Dendritic cell treated with granulocyte-macrophage colony-stimulating factor and Interleukin-4, amounts not matched to agents 40 ng/mL and 50 ng/mL, for 4 days (primary cell): ENCODE results near the gene C1S.
"Not testable (repeated sequence)": the region's sequence is repeated elsewhere in the genome, so short reads cannot be mapped to it uniquely, and the experiment has no call there.

Experiments used
- H3K27ac Mint-ChIP-seq: one replicate; pipeline ENCODE4 v1.8.0; 2022; ENCODE audit warnings: mild to moderate bottlenecking, mixed read lengths
- H3K27me3 Mint-ChIP-seq: one replicate; pipeline ENCODE4 v1.8.0; 2022; ENCODE audit warnings: mild to moderate bottlenecking, mixed read lengths
- H3K36me3 Mint-ChIP-seq: one replicate; pipeline ENCODE4 v1.8.0; 2022; ENCODE audit warnings: low read depth, mixed read lengths
- H3K4me1 Mint-ChIP-seq: one replicate; pipeline ENCODE4 v1.8.0; 2022; ENCODE audit warnings: low read depth, mixed read lengths
- H3K4me3 Mint-ChIP-seq: one replicate; pipeline ENCODE4 v1.8.0; 2022; ENCODE audit warnings: mild to moderate bottlenecking, moderate library complexity, mixed read lengths
- H3K9me3 Mint-ChIP-seq: one replicate; pipeline ENCODE4 v1.8.0; 2022; ENCODE audit warnings: mixed read lengths
- intact Hi-C: fragments of 100-400 bp; cut with micrococcal nuclease; formaldehyde crosslinking; loops from one replicate; pipeline ENCODE4 v1.15.0; 2022

C1S gene

GRCh38 chr12:7092986-7093460 is 32.5 kb downstream of the C1S start:
- Mint-ChIP-seq H3K4me1 (peaks cover 24% of the 10 kb centered on the region), H3K27ac (peak overlapping the region; percentile 58), H3K36me3 (peaks cover 11% of the 10 kb centered on the region), H3K9me3 (no peaks in the 10 kb centered on the region), H3K4me3 (no peak overlapping the region), H3K27me3 (peaks cover 34% of the 10 kb centered on the region)
- intact Hi-C loops: loop anchor here (5.0 kb wide), 1 partner anchor 36 kb away; no protein-coding TSS in a partner anchor

- peaks cover 15% of the 10 kb centered on the region for H3K36me3 Mint-ChIP-seq
- intact Hi-C loops: loop anchor here (5.0 kb wide), 1 partner anchor 36 kb away; no protein-coding TSS in a partner anchor
- no peaks in the 10 kb centered on the region for H3K9me3 Mint-ChIP-seq
- H3K4me3 Mint-ChIP-seq: no peak overlapping the region
- H3K4me1 Mint-ChIP-seq: peaks cover 25% of the 10 kb centered on the region
- no peak overlapping the region for H3K27ac Mint-ChIP-seq
- peaks cover 34% of the 10 kb centered on the region for H3K27me3 Mint-ChIP-seq
These were observed 33.0 kb downstream of the C1S start for GRCh38 chr12:7093486-7093885.

GRCh38 chr12:7093892-7094291 is 33.4 kb downstream of the C1S start:
- Mint-ChIP-seq H3K4me3 (no peak overlapping the region), H3K4me1 (peaks cover 28% of the 10 kb centered on the region), H3K9me3 (no peaks in the 10 kb centered on the region), H3K36me3 (peaks cover 18% of the 10 kb centered on the region), H3K27ac (no peak overlapping the region), H3K27me3 (peaks cover 30% of the 10 kb centered on the region)
- intact Hi-C loops: loop anchor here (5.0 kb wide), 1 partner anchor 37 kb away; no protein-coding TSS in a partner anchor

- Mint-ChIP-seq H3K9me3 (no peaks in the 10 kb centered on the region), H3K4me3 (no peak overlapping the region), H3K27me3 (peaks cover 17% of the 10 kb centered on the region), H3K4me1 (peaks cover 36% of the 10 kb centered on the region), H3K27ac (no peak overlapping the region), H3K36me3 (peaks cover 18% of the 10 kb centered on the region)
- intact Hi-C loops: no loop called here
These were observed 35.8 kb downstream of the C1S start for GRCh38 chr12:7096006-7096932.

- no peak overlapping the region for H3K27ac Mint-ChIP-seq
- H3K27me3 Mint-ChIP-seq: peaks cover 13% of the 10 kb centered on the region
- peaks cover 33% of the 10 kb centered on the region for H3K4me1 Mint-ChIP-seq
- no peaks in the 10 kb centered on the region for H3K9me3 Mint-ChIP-seq
- intact Hi-C loops: no loop called here
- H3K4me3 Mint-ChIP-seq: no peak overlapping the region
- peaks cover 23% of the 10 kb centered on the region for H3K36me3 Mint-ChIP-seq
These were observed 36.5 kb downstream of the C1S start for GRCh38 chr12:7096979-7097378.

- Mint-ChIP-seq H3K4me3 (no peak overlapping the region), H3K36me3 (peaks cover 42% of the 10 kb centered on the region), H3K27me3 (peaks cover 10% of the 10 kb centered on the region), H3K4me1 (peaks cover 35% of the 10 kb centered on the region), H3K9me3 (no peaks in the 10 kb centered on the region), H3K27ac (peak overlapping the region; percentile 45)
- intact Hi-C loops: no loop called here
These were observed 38.9 kb downstream of the C1S start for GRCh38 chr12:7099290-7099996.

- peaks cover 30% of the 10 kb centered on the region for H3K4me1 Mint-ChIP-seq
- H3K27me3 Mint-ChIP-seq: peaks cover 6% of the 10 kb centered on the region
- H3K27ac Mint-ChIP-seq: no peak overlapping the region
- peaks cover 48% of the 10 kb centered on the region for H3K36me3 Mint-ChIP-seq
- intact Hi-C loops: no loop called here
- no peak overlapping the region for H3K4me3 Mint-ChIP-seq
- H3K9me3 Mint-ChIP-seq: no peaks in the 10 kb centered on the region
These were observed 39.7 kb downstream of the C1S start for GRCh38 chr12:7100239-7100638.

- peaks cover 1% of the 10 kb centered on the region for H3K27me3 Mint-ChIP-seq
- intact Hi-C loops: no loop called here
- H3K27ac Mint-ChIP-seq: no peak overlapping the region
- no peak overlapping the region for H3K4me3 Mint-ChIP-seq
- peaks cover 57% of the 10 kb centered on the region for H3K36me3 Mint-ChIP-seq
- peaks cover 22% of the 10 kb centered on the region for H3K4me1 Mint-ChIP-seq
- H3K9me3 Mint-ChIP-seq: peaks cover 7% of the 10 kb centered on the region
These were observed 40.7 kb downstream of the C1S start for GRCh38 chr12:7101047-7101693.

- peaks cover 61% of the 10 kb centered on the region for H3K36me3 Mint-ChIP-seq
- peaks cover 22% of the 10 kb centered on the region for H3K4me1 Mint-ChIP-seq
- H3K27ac Mint-ChIP-seq: no peak overlapping the region
- intact Hi-C loops: no loop called here
- H3K9me3 Mint-ChIP-seq: peaks cover 12% of the 10 kb centered on the region
- H3K27me3 Mint-ChIP-seq: no peaks in the 10 kb centered on the region
- H3K4me3 Mint-ChIP-seq: no peak overlapping the region
These were observed 41.2 kb downstream of the C1S start for GRCh38 chr12:7101694-7102131.

- H3K27ac Mint-ChIP-seq: no peak overlapping the region
- H3K27me3 Mint-ChIP-seq: no peaks in the 10 kb centered on the region
- H3K9me3 Mint-ChIP-seq: peaks cover 12% of the 10 kb centered on the region
- no peak overlapping the region for H3K4me3 Mint-ChIP-seq
- peaks cover 23% of the 10 kb centered on the region for H3K4me1 Mint-ChIP-seq
- intact Hi-C loops: no loop called here
- H3K36me3 Mint-ChIP-seq: peaks cover 55% of the 10 kb centered on the region
These were observed 42.1 kb downstream of the C1S start for GRCh38 chr12:7102582-7102981.

GRCh38 chr12:7103837-7104584 is 43.5 kb downstream of the C1S start:
- Mint-ChIP-seq H3K4me3 (no peak overlapping the region), H3K27me3 (no peaks in the 10 kb centered on the region), H3K27ac (no peak overlapping the region), H3K4me1 (peaks cover 32% of the 10 kb centered on the region), H3K9me3 (peaks cover 12% of the 10 kb centered on the region), H3K36me3 (peaks cover 44% of the 10 kb centered on the region)
- intact Hi-C loops: no loop called here

- H3K36me3 Mint-ChIP-seq: peaks cover 44% of the 10 kb centered on the region
- no peak overlapping the region for H3K4me3 Mint-ChIP-seq
- H3K4me1 Mint-ChIP-seq: peaks cover 40% of the 10 kb centered on the region
- H3K9me3 Mint-ChIP-seq: peaks cover 12% of the 10 kb centered on the region
- intact Hi-C loops: loop anchor here (5.0 kb wide), 1 partner anchor 44 kb away; the partner anchor contains the start of gene C1S
- H3K27me3 Mint-ChIP-seq: no peaks in the 10 kb centered on the region
- no peak overlapping the region for H3K27ac Mint-ChIP-seq
These were observed 45.6 kb downstream of the C1S start for GRCh38 chr12:7106082-7106481.

GRCh38 chr12:7107181-7107580 is 46.7 kb downstream of the C1S start:
- H3K27ac Mint-ChIP-seq, H3K27me3 Mint-ChIP-seq, H3K4me3 Mint-ChIP-seq: not testable (repeated sequence)
- Mint-ChIP-seq H3K4me1 (peaks cover 40% of the 10 kb centered on the region), H3K9me3 (peaks cover 12% of the 10 kb centered on the region), H3K36me3 (peaks cover 37% of the 10 kb centered on the region)
- intact Hi-C loops: loop anchor here (5.0 kb wide), 1 partner anchor 45 kb away; the partner anchor contains the start of gene C1S
